ENCODE results near the gene MBOAT7.
"Not testable (repeated sequence)": the region's sequence is repeated elsewhere in the genome, so short reads cannot be mapped to it uniquely, and the experiment has no call there.

Gene MBOAT7

DNA sequence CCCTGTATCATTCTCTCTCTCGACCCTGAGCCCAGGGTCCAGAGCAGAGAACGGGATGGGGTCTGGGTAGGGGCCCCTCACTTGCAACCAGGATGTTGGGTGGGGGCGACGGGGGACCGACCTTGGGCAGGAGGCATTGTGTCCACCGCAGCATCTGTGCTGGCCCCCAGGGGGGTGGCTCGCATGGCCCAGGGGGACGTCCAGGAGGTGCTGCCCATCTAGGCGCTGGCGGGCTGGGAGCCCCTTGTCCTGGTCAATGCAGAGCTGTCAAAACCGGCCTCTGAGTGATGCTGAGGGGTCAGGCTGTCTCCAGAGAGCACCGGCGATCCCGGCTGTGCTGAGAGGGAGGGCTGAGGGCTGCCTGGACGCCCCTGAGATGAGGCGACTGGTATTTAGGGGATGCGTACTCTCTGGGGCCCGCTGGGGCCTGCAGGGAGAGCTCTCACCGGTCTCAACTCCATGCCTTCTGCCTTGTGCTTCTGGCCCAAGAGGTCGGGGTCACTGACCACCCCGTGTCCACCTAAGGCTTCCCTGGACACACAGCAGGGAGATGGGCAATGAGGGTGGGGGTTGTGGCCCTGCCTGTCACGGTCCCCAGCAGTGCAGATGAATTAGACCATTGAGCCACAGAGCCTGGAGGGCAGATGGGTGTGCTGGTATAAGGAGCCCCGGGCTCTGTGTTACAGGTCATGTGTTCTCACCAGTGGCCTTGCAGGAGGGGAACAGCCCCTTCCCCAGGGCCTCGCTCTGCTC lies 19.9 kb upstream of the MBOAT7 start:
- in situ Hi-C loops (cut with MboI; ENCODE audit: low sequenced_read_pairs), result no loop called here

DNA sequence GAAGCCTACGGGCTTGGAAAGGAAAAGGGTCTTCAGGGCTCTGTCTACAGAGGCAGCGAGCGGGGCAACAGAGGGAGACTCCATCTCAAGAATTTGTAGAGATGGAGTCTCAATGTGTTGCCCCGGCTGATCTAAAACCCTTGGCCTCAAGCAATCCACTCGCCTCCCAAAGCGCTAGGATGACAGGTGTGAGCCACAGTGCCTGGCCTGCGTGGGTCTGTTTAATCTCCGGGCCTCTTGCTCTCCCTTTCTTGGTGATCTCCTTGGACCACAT lies 19.3 kb upstream of the MBOAT7 start:
- in situ Hi-C loops (cut with MboI; ENCODE audit: low sequenced_read_pairs), result no loop called here

- in situ Hi-C loops (cut with MboI; ENCODE audit: low sequenced_read_pairs), result no loop called here
Measured at GRCh38 chr19:54207983-54208783, 18.8 kb upstream of the MBOAT7 start.

GRCh38 chr19:54207676-54207982 lies 18.2 kb upstream of the MBOAT7 start:
- in situ Hi-C loops (cut with MboI; ENCODE audit: low sequenced_read_pairs), result no loop called here

GRCh38 chr19:54207193-54207592 lies 17.8 kb upstream of the MBOAT7 start:
- in situ Hi-C loops (cut with MboI; ENCODE audit: low sequenced_read_pairs), result not testable (repeated sequence)

GRCh38 chr19:54206831-54207177 lies 17.4 kb upstream of the MBOAT7 start:
- in situ Hi-C loops (cut with MboI; ENCODE audit: low sequenced_read_pairs), result no loop called here

DNA sequence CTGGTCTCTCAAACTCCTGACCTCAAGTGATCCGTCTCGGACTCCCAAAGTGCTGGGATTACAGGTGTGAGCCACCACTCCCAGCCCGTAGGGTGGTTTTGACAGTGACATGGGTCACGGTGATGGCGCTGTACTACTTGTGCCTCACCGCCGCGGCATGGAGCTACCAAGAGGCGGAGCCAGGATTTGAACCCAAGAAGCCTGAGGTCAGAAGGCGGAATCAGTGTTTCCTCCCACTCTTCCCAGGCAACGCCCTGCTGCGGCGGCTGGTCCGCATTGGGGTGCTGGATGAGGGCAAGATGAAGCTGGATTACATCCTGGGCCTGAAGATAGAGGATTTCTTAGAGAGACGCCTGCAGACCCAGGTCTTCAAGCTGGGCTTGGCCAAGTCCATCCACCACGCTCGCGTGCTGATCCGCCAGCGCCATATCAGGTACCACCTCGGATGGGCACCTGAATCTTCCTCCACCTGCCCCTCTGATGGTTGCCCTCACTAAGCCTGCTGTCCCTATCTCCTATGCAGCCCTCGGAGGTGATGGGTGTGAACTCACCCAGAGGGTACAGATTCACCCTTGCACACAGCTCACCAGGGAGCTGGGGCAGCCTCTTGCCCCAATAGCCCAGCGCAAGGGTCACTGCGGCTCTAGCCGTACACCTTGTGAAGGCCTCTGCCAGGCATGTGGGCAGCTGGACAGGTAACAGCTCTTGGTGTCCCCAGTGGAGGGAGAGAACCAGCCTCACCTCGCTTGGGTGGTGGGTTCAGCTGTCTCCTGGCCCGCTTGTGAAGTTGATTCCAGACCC lies 16.9 kb upstream of the MBOAT7 start:
- in situ Hi-C loops (cut with MboI; ENCODE audit: low sequenced_read_pairs), result no loop called here

DNA sequence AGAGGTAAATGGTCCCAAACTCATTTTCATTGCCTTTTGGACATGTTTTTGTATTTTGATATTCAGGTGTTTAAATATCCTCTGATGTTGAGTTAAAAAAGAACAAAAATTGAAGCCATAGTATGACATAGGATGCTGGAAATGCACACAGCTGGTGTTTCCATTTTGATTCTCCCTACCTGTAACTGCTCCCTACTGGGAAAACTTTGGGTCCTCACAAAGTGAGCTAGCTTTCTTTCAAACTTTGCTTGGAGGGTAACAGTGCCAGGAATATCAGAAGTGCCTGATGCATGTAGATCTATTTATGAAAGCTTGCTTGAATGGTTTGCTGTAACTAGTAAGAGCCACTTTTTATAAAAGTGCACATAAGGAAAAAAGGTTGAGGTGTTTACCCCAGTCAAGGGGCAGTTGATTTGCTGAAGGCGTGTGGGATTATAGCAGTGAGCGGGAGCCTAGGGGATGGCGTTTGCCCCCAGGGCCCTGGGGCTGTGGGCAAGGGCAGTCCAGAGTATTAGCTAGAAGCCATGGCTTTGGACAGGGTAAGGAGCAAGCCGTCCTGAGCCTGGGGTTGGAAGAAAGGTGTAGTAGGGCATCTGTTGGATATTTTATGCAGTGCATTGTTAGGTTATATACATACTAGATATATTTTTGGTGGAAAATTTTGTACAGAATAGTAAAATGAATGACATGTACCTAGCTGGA lies 15.5 kb upstream of the MBOAT7 start:
- in situ Hi-C loops (cut with MboI; ENCODE audit: low sequenced_read_pairs), result no loop called here

DNA sequence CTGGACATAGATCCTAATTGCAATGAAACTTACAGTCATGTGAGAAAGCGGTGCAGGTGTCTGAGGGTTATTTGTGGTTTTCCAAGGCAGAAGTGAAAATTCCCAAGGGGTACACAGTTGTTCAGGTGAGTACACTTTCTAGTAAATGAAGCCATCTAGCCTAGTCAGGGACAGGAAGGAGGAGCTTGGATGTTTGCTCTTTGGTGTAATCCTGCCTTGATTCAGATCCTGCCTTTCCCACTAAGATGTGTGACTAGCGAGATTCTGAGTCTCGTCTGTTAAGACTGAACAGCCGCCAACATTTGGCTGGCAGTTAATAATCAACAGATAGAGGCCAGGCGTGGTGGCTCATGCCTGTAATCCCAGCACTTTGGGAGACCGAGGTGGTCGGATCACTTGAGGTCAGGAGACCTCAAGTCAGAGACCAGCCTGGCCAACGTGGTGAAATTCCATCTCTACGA lies 13.8 kb upstream of the MBOAT7 start:
- in situ Hi-C loops (cut with MboI; ENCODE audit: low sequenced_read_pairs), result no loop called here

- in situ Hi-C loops (cut with MboI; ENCODE audit: low sequenced_read_pairs), result no loop called here
Measured at GRCh38 chr19:54201980-54202379, 12.6 kb upstream of the MBOAT7 start.

DNA sequence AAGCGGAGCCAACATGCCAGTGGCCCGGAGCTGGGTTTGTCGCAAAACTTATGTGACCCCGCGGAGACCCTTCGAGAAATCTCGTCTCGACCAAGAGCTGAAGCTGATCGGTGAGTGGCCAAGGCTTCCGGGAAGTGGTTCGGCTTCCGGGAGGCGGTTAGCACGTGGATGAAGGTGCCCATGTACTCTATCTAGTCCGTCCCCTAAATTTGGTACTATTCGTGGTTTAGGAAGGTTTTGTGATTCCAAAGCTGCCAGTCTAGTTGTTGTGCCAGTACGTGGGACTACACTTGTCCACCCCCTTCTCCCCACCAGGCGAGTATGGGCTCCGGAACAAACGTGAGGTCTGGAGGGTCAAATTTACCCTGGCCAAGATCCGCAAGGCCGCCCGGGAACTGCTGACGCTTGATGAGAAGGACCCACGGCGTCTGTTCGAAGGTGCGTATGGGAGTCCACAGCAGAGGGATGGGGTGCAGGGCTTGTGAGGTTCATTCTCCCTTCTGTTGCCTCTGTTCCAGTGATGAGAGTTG lies 11.9 kb upstream of the MBOAT7 start:
- in situ Hi-C loops (cut with MboI; ENCODE audit: low sequenced_read_pairs), result no loop called here

GRCh38 chr19:54199401-54199800 lies 10.0 kb upstream of the MBOAT7 start:
- in situ Hi-C loops (cut with MboI; ENCODE audit: low sequenced_read_pairs), result no loop called here

GRCh38 chr19:54197121-54197520 lies 7.7 kb upstream of the MBOAT7 start:
- in situ Hi-C loops (cut with MboI; ENCODE audit: low sequenced_read_pairs), result no loop called here

GRCh38 chr19:54196536-54196935 lies 7.2 kb upstream of the MBOAT7 start:
- in situ Hi-C loops (cut with MboI; ENCODE audit: low sequenced_read_pairs), result no loop called here

- in situ Hi-C loops (cut with MboI; ENCODE audit: low sequenced_read_pairs), result not testable (repeated sequence)
Measured at GRCh38 chr19:54194463-54194862, 5.1 kb upstream of the MBOAT7 start.

DNA sequence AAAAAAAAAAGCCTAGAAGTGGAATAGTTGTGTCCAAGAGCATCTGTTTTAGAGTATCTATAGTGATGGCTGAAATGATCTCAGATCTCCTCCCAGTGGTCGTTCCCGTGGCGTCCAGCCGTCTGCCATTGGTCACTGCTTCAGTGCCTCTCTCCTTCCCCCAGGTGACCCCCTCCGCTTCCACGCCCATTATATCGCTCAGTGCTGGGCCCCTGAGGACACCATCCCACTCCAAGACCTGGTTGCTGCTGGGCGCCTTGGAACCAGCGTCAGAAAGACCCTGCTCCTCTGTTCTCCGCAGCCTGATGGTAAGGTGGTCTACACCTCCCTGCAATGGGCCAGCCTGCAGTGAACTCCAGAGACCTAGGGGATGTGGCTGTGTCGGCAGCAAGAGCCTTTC lies 3.6 kb upstream of the MBOAT7 start:
- in situ Hi-C loops (cut with MboI; ENCODE audit: low sequenced_read_pairs), result no loop called here

- in situ Hi-C loops (cut with MboI; ENCODE audit: low sequenced_read_pairs), result no loop called here
Measured at GRCh38 chr19:54191811-54192453, 2.6 kb upstream of the MBOAT7 start.

GRCh38 chr19:54191011-54191810 lies 1.8 kb upstream of the MBOAT7 start, which contains the start of gene TSEN34:
Gene TSEN34, plus strand, starts transcription at chr19:54191308. Its CDS starts 57 bp downstream, at chr19:54191365.
- in situ Hi-C loops (cut with MboI; ENCODE audit: low sequenced_read_pairs), result no loop called here

GRCh38 chr19:54190503-54191010 lies 1.2 kb upstream of the MBOAT7 start:
- in situ Hi-C loops (cut with MboI; ENCODE audit: low sequenced_read_pairs), result no loop called here

Data from hTERT RPE-1 (cell line).